UCSD-AML1 (cell line): ENCODE data around the gene RASA2.

Experiments used
- DNase-seq: peaks from one replicate; lab custom pipeline; 2025; ENCODE audit not compliant: unreplicated experiment; lab: John Stamatoyannopoulos, UW

RASA2 gene

DNA sequence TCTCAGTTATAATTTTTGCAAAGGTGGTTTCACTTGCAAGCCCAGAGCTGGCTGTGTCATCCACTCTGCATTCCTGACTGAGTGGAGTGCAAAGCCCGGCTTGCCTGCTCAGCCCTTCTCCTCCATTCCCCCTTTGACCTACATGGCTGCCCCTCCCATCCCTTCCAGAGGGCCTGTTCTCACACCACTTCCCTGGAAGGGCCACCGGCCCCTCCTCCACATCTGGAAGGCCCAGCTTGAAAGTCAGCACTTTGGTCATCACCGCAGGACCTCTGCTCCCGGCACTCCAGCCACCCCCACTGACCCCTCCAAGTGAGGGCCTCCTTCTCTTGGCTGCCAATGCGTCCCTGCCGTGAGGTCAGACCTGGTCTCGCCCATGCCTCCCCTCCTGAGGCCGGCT lies 177.2 kb downstream of the RASA2 start:
- DNase-seq, result no peak
